ENCODE measurements around the gene HACD2. TPM values are rescaled to one million over a fixed set of nuclear protein-coding genes. Genes with fewer than 3 reads are reported as not detected.

Gene HACD2
- total RNA-seq, 1 experiment from 2014 or later: 43.8 TPM

- ChIA-PET CTCF (interaction anchor here (0.8 to 0.9 kb wide), 2 partner anchors 10 to 21 kb away, joined by 3 to 6 read pairs; no protein-coding TSS in a partner anchor), POLR2A (ENCODE audit: unreplicated experiment) (interaction anchor here (0.8 kb wide), 1 partner anchor 17 kb away, joined by 6 read pairs; no protein-coding TSS in a partner anchor)
- H4K20me1 ChIP-seq (ENCODE audit: low read length): no peaks in the 10 kb centered on the region
- DNase-seq (no peak), ATAC-seq (peak; percentile 55)
- no peaks in the 10 kb centered on the region for H3K9me3 ChIP-seq (ENCODE audit: low read length)
- no peak for TF ChIP-seq EZH2 (IDR thresholded peaks at IDR 0.05; ENCODE audit: low read length, unreplicated experiment)
- TF ChIP-seq EZH2phosphoT487 (IDR thresholded peaks at IDR 0.05; ENCODE audit: borderline replicate concordance, low read length): no peak
- TF ChIP-seq CTCF (conservative IDR thresholded peaks at IDR 0.05; ENCODE audit: low read depth, low read length): no peak
- H3K36me3 ChIP-seq (ENCODE audit: low read depth, low read length): 0 out of 2 replicates have a peak, but pooled peaks cover 2% of the 10 kb centered on the region
- H3K79me2 ChIP-seq (ENCODE audit: low read length): no peaks in the 10 kb centered on the region
- no peak overlapping the region for H3K4me2 ChIP-seq (ENCODE audit: low read length)
- intact Hi-C loops (cut with micrococcal nuclease): no loop called here
- no TSS peak for BruUV-seq (replicated peaks)
- no peak overlapping the region for H3K9ac ChIP-seq (ENCODE audit: low read length)
- H3K27me3 ChIP-seq (ENCODE audit: low read length): no peaks in the 10 kb centered on the region
- no peak overlapping the region for H2AFZ ChIP-seq (ENCODE audit: low read length)
- H3F3A ChIP-seq (ENCODE audit: low read length, unreplicated experiment): no peaks in the 10 kb centered on the region
- no peak overlapping the region for H3K27ac ChIP-seq (ENCODE audit: low read length)
- H3K9me2 ChIP-seq (replicated peaks; ENCODE audit: low read length): no peaks in the 10 kb centered on the region
- no peak overlapping the region for H3K4me3 ChIP-seq (ENCODE audit: low read length)
- H3K4me1 ChIP-seq (ENCODE audit: insufficient read depth, low read length): no peaks in the 10 kb centered on the region
These were observed 23.7 kb downstream of the HACD2 start for GRCh38 chr3:123561188-123561587.

- Histone ChIP-seq H3F3A (ENCODE audit: low read length, unreplicated experiment) (no peaks in the 10 kb centered on the region), H2AFZ (ENCODE audit: low read length) (no peak overlapping the region), H3K9me3 (ENCODE audit: low read length) (no peaks in the 10 kb centered on the region), H3K27ac (ENCODE audit: low read length) (no peak overlapping the region), H3K79me2 (ENCODE audit: low read length) (peaks cover 7% of the 10 kb centered on the region; the same call in 1 of the 2 replicates), H3K4me1 (ENCODE audit: insufficient read depth, low read length) (no peaks in the 10 kb centered on the region), H4K20me1 (ENCODE audit: low read length) (no peaks in the 10 kb centered on the region), H3K9ac (ENCODE audit: low read length) (no peak overlapping the region), H3K4me3 (ENCODE audit: low read length) (no peak overlapping the region), H3K4me2 (ENCODE audit: low read length) (no peak overlapping the region), H3K36me3 (ENCODE audit: low read depth, low read length) (0 out of 2 replicates have a peak, but pooled peaks cover 2% of the 10 kb centered on the region), H3K9me2 (replicated peaks; ENCODE audit: low read length) (no peaks in the 10 kb centered on the region), H3K27me3 (ENCODE audit: low read length) (no peaks in the 10 kb centered on the region)
- TF ChIP-seq EZH2phosphoT487 (IDR thresholded peaks at IDR 0.05; ENCODE audit: borderline replicate concordance, low read length): no peak
- TF ChIP-seq CTCF (conservative IDR thresholded peaks at IDR 0.05; ENCODE audit: low read depth, low read length): peak; percentile 93
- TF ChIP-seq EZH2 (IDR thresholded peaks at IDR 0.05; ENCODE audit: low read length, unreplicated experiment): no peak
- ATAC-seq (peak; percentile 48), DNase-seq (peak; percentile 74)
- BruUV-seq (replicated peaks): no TSS peak
- ChIA-PET POLR2A (ENCODE audit: unreplicated experiment) (no interaction called here), CTCF (interaction anchor here (1.4 kb wide), 1 partner anchor 83 kb away, joined by 4 read pairs; no protein-coding TSS in a partner anchor)
- intact Hi-C loops (cut with micrococcal nuclease): loop anchor here (1.0 to 5.0 kb wide), 2 partner anchors 72 to 230 kb away; no protein-coding TSS in a partner anchor
These were observed 25.6 kb downstream of the HACD2 start for GRCh38 chr3:123559040-123559861.

GRCh38 chr3:123553536-123553935 lies 31.3 kb downstream of the HACD2 start:
- POLR2A ChIA-PET (ENCODE audit: unreplicated experiment): no interaction called here
- peaks cover 9% of the 10 kb centered on the region; the same call in 1 of the 2 replicates for H3K79me2 ChIP-seq (ENCODE audit: low read length)
- no peaks in the 10 kb centered on the region for H3K27me3 ChIP-seq (ENCODE audit: low read length)
- H3K9me3 ChIP-seq (ENCODE audit: low read length): no peaks in the 10 kb centered on the region
- TF ChIP-seq CTCF (conservative IDR thresholded peaks at IDR 0.05; ENCODE audit: low read depth, low read length) (no peak), EZH2 (IDR thresholded peaks at IDR 0.05; ENCODE audit: low read length, unreplicated experiment) (no peak), EZH2phosphoT487 (IDR thresholded peaks at IDR 0.05; ENCODE audit: borderline replicate concordance, low read length) (no peak)
- intact Hi-C loops (cut with micrococcal nuclease): no loop called here
- H3K36me3 ChIP-seq (ENCODE audit: low read depth, low read length): peaks cover 15% of the 10 kb centered on the region; the same call in 1 of the 2 replicates
- CTCF ChIA-PET: no interaction called here
- no peak for ATAC-seq
- no peaks in the 10 kb centered on the region for H3K4me1 ChIP-seq (ENCODE audit: insufficient read depth, low read length)
- BruUV-seq (replicated peaks): no TSS peak
- no peak overlapping the region for H3K27ac ChIP-seq (ENCODE audit: low read length)
- DNase-seq: no peak
- no peak overlapping the region for H3K4me3 ChIP-seq (ENCODE audit: low read length)
- no peak overlapping the region for H3K9ac ChIP-seq (ENCODE audit: low read length)
- H3K4me2 ChIP-seq (ENCODE audit: low read length): no peak overlapping the region
- H4K20me1 ChIP-seq (ENCODE audit: low read length): peaks cover 3% of the 10 kb centered on the region; the same call in 1 of the 2 replicates
- H3K9me2 ChIP-seq (replicated peaks; ENCODE audit: low read length): no peaks in the 10 kb centered on the region
- H3F3A ChIP-seq (ENCODE audit: low read length, unreplicated experiment): peaks cover 4% of the 10 kb centered on the region
- no peak overlapping the region for H2AFZ ChIP-seq (ENCODE audit: low read length)
